GM19043 (cell line): ENCODE measurements around the gene PVR.
"Not testable (repeated sequence)": the region's sequence is repeated elsewhere in the genome, so short reads cannot be mapped to it uniquely, and the experiment has no call there.

Experiments
- ATAC-seq: cut with Tn5 transposase; IDR thresholded peaks from one replicate; pipeline ENCODE4 v1.9.1; 2021; ENCODE audit warnings: low read depth; ENCODE audit not compliant: unreplicated experiment

Gene PVR, protein sequence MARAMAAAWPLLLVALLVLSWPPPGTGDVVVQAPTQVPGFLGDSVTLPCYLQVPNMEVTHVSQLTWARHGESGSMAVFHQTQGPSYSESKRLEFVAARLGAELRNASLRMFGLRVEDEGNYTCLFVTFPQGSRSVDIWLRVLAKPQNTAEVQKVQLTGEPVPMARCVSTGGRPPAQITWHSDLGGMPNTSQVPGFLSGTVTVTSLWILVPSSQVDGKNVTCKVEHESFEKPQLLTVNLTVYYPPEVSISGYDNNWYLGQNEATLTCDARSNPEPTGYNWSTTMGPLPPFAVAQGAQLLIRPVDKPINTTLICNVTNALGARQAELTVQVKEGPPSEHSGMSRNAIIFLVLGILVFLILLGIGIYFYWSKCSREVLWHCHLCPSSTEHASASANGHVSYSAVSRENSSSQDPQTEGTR

GRCh38 chr19:44643605-44644401 lies at the start of gene PVR:
Gene PVR (plus strand): TSS chr19:44643910. CDS start chr19:44644097, 187 bp downstream.
- ATAC-seq: no peak

DNA sequence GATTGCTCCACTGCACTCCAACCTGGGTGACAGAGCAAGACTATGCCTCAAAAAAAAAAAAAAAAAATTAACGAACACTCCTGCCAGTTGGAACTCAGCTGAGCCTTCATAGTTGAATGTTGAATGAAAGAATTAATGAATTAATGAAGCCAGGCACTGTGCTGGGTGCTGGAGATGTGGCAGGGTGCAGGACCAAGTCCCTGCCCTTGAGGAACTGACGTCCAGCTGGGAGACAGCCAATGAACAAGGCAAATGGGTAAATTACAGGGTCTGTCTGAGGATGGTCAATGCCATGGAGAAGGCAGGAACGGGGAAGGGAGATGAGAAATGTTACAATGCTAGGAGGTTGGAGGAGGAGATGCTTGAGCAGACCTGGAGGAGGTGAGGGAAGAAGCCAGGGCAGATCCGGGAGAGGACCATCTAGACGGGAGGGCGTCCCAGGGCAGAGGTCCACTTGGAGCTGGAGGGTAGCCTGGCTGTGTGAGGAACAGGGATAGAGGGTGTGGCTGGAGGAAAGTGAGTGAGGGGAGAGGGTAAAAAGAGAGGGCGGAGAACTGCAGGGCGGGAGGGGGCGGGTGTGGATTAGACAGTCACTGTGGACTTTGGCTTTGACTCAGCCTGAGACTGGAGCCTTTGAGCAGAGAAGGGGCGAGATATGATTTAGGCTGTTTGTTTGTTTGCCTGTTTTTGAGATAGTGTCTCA lies 47.1 kb upstream of the PVR start:
- no peak for ATAC-seq

- no peak for ATAC-seq
Measured at GRCh38 chr19:44597131-44597491, 46.6 kb upstream of the PVR start.

- ATAC-seq: no peak
Measured at GRCh38 chr19:44598355-44598754, 45.4 kb upstream of the PVR start.

GRCh38 chr19:44598880-44599279 lies 44.8 kb upstream of the PVR start:
- ATAC-seq: no peak

DNA sequence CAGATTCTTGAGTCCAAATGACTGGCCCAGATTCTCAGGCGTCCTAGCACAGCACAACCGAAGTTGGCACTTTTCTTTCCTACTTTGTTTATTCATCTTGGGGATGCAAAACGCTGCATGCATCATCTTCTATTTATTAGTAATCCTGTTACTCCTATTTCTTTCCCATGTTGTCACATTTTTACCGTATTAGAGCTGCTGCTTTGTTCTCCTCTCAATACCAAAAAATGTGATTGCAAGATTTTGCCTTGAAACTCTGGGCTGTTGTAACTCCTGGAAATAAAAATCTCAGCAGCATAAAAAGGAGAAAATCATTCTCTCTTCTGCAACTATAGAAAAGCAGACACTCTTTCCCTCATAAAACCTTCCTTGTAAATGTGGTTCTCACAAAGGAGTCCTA lies 43.2 kb upstream of the PVR start:
- no peak for ATAC-seq

GRCh38 chr19:44602081-44602480 lies 41.6 kb upstream of the PVR start:
- no peak for ATAC-seq

- no peak for ATAC-seq
Measured at GRCh38 chr19:44603201-44603945, 40.3 kb upstream of the PVR start.

- no peak for ATAC-seq
Measured at GRCh38 chr19:44604241-44604640, 39.5 kb upstream of the PVR start.

- ATAC-seq: no peak
Measured at GRCh38 chr19:44605547-44605946, 38.2 kb upstream of the PVR start.

GRCh38 chr19:44607049-44607448 lies 36.7 kb upstream of the PVR start:
- no peak for ATAC-seq

DNA sequence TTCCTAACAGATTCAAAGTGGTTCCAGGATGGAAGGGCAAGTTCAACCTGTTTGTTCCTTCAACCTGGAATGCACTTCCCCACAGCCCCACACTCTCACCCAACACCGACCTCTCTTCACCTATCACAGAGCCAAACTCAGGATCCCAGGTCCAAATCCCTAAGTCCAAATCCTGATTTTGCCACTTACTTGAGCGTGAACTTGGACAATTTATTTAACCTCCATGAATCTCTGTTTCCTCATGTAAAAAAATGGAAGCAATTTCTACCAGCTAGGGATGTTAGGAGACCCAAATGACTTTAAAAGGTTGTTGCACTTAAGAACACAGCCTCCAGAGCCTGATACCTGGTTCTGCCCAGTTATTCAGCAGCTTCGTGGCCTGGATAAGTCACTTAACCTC lies 35.8 kb upstream of the PVR start:
- no peak for ATAC-seq

DNA sequence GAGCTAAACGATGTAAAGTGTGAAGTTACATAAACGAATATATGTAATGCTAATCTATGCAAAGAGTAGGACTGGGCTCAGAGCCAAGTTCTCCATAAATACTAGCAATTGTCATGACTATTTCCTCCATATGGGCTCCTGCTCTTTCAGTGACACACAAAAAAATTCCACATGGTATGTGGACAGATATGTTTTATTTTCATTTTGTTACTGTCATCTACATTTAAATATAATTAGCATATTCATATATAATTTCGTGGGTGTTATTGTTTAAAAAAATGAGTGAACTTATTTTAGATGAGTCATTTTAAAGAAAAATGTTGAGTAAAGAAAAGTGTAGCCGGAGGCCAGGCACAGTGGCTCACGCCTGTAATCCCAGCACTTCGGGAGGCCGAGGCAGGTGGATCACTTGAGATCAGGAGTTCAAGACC lies 35.3 kb upstream of the PVR start:
- ATAC-seq: no peak

GRCh38 chr19:44609219-44609618 lies 34.5 kb upstream of the PVR start:
- no peak for ATAC-seq

GRCh38 chr19:44610497-44610896 lies 33.2 kb upstream of the PVR start:
- ATAC-seq: not testable (repeated sequence)

DNA sequence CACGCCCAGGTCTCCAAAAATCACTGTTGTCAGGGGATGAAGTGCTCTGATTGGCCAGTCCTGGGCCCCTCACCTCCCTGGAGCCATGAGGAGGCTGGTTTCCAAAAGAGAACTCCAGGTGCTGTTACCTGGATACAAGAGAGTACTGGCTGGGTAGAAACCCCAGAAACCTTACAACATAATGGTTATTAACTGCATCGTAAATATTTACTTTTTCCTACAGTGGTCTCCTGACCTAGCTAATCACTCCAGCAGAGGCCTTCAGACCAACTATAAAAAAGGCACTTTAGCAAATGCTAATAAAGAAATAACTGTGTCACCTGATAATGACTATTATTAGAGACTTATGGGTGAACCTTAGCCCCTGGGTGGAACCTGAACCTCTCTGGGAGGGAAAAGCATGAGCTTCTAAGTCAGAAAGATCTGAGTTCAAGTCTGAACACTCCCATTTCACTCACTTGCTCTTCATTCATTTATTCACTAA lies 31.9 kb upstream of the PVR start:
- no peak for ATAC-seq

- ATAC-seq: no peak
Measured at GRCh38 chr19:44613295-44614178, 30.2 kb upstream of the PVR start, which contains the start of gene IGSF23. Gene IGSF23 (plus strand): TSS chr19:44613563. CDS start chr19:44613646, 83 bp downstream.

- ATAC-seq: no peak
Measured at GRCh38 chr19:44614313-44614712, 29.4 kb upstream of the PVR start.

DNA sequence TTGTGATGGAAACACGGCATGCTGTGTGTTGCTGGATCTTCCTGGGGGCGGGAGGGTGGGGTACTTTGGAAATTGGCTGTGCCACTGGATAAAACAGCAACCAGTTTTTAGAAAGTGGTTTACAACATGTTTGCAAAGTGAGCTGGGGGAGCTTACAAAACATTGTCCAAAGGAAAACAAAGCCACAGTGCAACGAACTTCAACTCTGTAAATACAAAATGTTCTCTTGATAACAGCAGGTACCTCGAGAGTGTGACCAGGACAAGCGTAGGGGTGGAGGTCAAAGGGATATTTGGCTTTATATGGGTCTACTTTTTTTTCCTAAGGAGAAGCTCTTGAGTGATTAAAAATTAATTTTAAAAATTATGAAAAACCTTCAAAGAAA lies 27.9 kb upstream of the PVR start:
- ATAC-seq: no peak
